HG02759 (cell line): ENCODE data around the gene GMPR.
"Not testable (repeated sequence)": the region's sequence is repeated elsewhere in the genome, so short reads cannot be mapped to it uniquely, and the experiment has no call there.

Experiments used
- ATAC-seq: cut with Tn5 transposase; IDR thresholded peaks from one replicate; pipeline ENCODE4 v1.9.1; 2021; ENCODE audit warnings: mild to moderate bottlenecking, moderate library complexity; ENCODE audit not compliant: unreplicated experiment

GMPR gene

GRCh38 chr6:16244869-16245451 is 6.6 kb downstream of the GMPR start:
- no peak for ATAC-seq

GRCh38 chr6:16248271-16248853 is 10.0 kb downstream of the GMPR start:
- no peak for ATAC-seq

- ATAC-seq, result no peak
These were observed 11.6 kb downstream of the GMPR start for GRCh38 chr6:16249971-16250370.

GRCh38 chr6:16251706-16252105 is 13.3 kb downstream of the GMPR start:
- ATAC-seq, result no peak

- no peak for ATAC-seq
These were observed 14.4 kb downstream of the GMPR start for GRCh38 chr6:16252686-16253299.

- ATAC-seq, result no peak
These were observed 15.2 kb downstream of the GMPR start for GRCh38 chr6:16253399-16254144.

GRCh38 chr6:16254535-16254934 is 16.1 kb downstream of the GMPR start:
- ATAC-seq, result no peak

GRCh38 chr6:16256781-16257180 is 18.4 kb downstream of the GMPR start:
- no peak for ATAC-seq

- ATAC-seq, result no peak
These were observed 19.8 kb downstream of the GMPR start for GRCh38 chr6:16257999-16258708.

- ATAC-seq, result no peak
These were observed 20.3 kb downstream of the GMPR start for GRCh38 chr6:16258709-16259075.

- not testable (repeated sequence) for ATAC-seq
These were observed 21.2 kb downstream of the GMPR start for GRCh38 chr6:16259604-16260003.

GRCh38 chr6:16260602-16261001 is 22.2 kb downstream of the GMPR start:
- not testable (repeated sequence) for ATAC-seq

- not testable (repeated sequence) for ATAC-seq
These were observed 24.4 kb downstream of the GMPR start for GRCh38 chr6:16262773-16263172.

- ATAC-seq, result not testable (repeated sequence)
These were observed 25.2 kb downstream of the GMPR start for GRCh38 chr6:16263464-16264099.

GRCh38 chr6:16264785-16265184 is 26.4 kb downstream of the GMPR start:
- ATAC-seq, result no peak

- no peak for ATAC-seq
These were observed 27.3 kb downstream of the GMPR start for GRCh38 chr6:16265351-16266341.

GRCh38 chr6:16267428-16268263 is 29.3 kb downstream of the GMPR start:
- ATAC-seq, result peak; percentile 50

- ATAC-seq, result not testable (repeated sequence)
These were observed 31.2 kb downstream of the GMPR start for GRCh38 chr6:16269442-16270070.
